A673 (cell line): ENCODE measurements around the gene CCDC13.

Source experiments
- EZH2 ChIP-seq: fragments of 200-600 bp; sonication (generic); IDR thresholded peaks from 2 replicates; pipeline ENCODE4 v1.6.1; 2017; ENCODE audit warnings: borderline replicate concordance, low read depth, mild to moderate bottlenecking, mixed read lengths, antibody characterized with exemption, low read length; ENCODE audit not compliant: poor library complexity, severe bottlenecking
- TF ChIP-seq, protein P1 (sequence below): fragments of 300-800, 200-600 bp; sonication (generic); conservative IDR thresholded peaks from 2 replicates; pipeline ENCODE4 v1.5.1; 2017; ENCODE audit warnings: low read depth, mild to moderate bottlenecking, antibody characterized with exemption, low read length, moderate library complexity, mixed read lengths

DNA sequence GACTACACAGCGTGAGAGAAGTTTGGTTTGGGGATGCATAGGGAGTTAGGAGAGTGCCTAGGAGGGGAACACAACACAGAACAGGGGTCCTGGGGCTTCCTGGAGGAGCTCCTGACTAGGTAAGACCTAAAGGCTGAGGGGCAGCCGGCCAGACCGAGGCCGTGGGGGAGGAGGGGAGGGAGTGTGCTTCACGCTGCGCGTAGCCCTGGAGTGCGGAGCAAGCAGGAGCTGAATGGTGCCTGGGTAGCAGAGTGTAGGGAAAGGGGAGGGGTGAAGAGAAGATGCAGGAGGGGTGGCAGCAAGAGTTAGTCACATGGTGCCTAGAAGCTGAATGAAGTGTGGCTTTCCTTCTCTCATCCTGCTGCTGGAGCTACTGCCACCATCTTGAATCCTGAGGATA lies 38.0 kb downstream of the CCDC13 start:
- no peak for TF ChIP-seq EZH2
- TF ChIP-seq, protein P1, sequence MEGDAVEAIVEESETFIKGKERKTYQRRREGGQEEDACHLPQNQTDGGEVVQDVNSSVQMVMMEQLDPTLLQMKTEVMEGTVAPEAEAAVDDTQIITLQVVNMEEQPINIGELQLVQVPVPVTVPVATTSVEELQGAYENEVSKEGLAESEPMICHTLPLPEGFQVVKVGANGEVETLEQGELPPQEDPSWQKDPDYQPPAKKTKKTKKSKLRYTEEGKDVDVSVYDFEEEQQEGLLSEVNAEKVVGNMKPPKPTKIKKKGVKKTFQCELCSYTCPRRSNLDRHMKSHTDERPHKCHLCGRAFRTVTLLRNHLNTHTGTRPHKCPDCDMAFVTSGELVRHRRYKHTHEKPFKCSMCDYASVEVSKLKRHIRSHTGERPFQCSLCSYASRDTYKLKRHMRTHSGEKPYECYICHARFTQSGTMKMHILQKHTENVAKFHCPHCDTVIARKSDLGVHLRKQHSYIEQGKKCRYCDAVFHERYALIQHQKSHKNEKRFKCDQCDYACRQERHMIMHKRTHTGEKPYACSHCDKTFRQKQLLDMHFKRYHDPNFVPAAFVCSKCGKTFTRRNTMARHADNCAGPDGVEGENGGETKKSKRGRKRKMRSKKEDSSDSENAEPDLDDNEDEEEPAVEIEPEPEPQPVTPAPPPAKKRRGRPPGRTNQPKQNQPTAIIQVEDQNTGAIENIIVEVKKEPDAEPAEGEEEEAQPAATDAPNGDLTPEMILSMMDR, result no peak
